Fibroblast of skin of abdomen (primary cell): ENCODE results near the gene NF2. TPM values are rescaled to one million over a fixed set of nuclear protein-coding genes. Genes with fewer than 3 reads are reported as not detected.
A peak's percentile ranks its signal among the peaks of the same experiment; 100 is the strongest.
"Not testable (repeated sequence)": the region's sequence is repeated elsewhere in the genome, so short reads cannot be mapped to it uniquely, and the experiment has no call there.

Experiments used
- DNase-seq: peaks from one replicate; pipeline ENCODE4 v3.0.0-alpha.2; 2013
- polyA plus RNA-seq, 2 experiments: library from polyadenylated mRNA; unstranded; fragments of 120-200 nt; gene quantifications; one replicate each; pipeline ENCODE4 v1.2.1, GENCODE V29; 2013; ENCODE audit not compliant: insufficient read length in 2 of 2

The NF2 gene
- polyA plus RNA-seq (2013, experiment 1 of 2; ENCODE audit: insufficient read length), result 35.1 TPM
- polyA plus RNA-seq (2013, experiment 2 of 2; ENCODE audit: insufficient read length), result 34.5 TPM

DNA sequence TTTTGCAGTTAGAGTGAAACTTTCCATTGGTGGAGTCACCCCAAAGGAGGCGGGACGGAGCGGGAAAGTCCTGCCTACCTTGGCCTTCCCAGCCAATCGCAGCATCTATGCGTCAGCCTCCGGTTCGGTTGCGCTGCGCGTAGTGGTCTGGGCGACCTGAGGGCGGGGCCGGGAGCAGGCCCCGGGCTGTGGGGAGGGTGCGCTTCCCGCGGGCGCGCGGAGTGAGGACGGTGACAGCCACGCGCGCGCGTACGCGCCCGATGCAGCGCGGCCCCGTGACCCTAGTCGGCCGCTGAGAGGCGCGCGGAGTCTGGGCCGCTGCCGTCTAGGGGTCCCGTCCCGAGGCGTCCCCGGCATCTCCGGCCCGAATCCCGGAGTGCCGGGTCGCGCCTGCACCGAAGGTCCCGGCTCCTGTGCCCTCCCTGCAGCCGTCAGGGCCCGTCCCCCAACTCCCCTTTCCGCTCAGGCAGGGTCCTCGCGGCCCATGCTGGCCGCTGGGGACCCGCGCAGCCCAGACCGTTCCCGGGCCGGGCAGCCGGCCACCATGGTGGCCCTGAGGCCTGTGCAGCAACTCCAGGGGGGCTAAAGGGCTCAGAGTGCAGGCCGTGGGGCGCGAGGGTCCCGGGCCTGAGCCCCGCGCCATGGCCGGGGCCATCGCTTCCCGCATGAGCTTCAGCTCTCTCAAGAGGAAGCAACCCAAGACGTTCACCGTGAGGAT is at the start of gene NF2:
Gene NF2 (plus strand): TSS at position 276 of the 718 bp plus-strand sequence. CDS start 366 bp downstream, at position 642.
- DNase-seq, result peak; percentile 99

DNA sequence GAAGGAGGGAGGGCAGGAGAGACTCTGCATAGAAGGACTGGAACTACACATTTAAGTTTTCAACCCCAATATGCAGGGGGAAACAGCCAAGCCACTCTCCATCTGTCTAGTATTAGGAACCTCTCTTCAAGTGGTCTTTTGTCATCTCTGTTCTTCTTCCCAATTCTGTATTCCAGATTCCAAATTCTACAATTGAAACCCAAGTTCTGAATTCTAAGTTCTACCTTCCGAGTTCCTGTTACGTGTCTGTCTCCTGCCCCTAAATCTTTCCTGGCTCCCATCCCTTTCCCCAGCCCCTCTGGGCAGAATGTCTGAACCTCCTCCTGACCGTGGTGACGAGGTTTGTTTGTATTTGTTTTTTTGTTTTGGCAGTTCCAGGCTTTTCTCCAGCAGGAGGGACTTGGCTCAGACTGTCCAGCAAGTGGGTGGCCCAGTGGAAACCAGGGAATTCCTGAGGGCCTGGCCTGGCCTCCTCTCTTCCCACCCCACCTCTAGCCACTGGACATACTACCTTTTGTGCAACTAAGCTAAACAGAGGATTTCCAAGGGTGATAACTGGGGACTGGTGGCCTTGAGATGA is 48.3 kb upstream of the NF2 start:
- DNase-seq, result no peak

DNA sequence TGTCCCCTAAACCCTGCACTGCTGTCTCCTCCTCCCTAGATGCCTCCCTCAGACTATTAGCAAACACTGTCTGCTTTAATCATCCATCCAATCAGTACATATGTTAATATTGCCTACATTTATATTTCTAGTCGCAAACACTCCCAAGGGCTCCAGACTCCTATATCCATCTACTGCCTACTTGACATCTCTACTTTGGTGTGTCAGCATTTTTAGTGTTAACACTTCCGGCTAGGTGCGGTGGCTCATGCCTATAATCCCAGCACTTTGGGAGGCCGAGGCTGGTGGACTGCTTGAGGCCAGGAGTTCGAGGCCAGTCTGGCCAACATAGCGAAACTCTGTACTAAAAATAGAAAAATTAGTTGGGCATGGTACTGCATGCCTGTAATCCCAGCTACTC is 44.4 kb upstream of the NF2 start:
- DNase-seq, result no peak

DNA sequence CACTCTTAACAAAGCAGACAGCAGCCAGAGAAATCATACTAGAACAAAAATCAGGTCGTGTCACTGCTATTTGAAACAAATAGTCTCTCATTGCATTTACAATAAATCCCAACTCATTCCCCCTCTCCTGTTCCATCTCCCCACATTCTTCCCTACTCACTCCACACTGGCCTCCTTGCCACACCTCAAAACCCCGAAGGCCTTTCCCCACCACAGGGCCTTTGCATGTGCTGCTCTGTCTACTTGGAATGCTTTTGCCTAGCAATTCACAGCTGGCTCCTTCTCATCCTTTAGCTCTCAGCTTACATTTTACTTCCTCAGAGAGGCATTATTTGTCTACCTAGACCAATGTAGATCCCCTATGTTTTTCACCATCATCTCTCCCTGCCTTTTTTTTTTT is 43.6 kb upstream of the NF2 start:
- DNase-seq, result no peak

DNA sequence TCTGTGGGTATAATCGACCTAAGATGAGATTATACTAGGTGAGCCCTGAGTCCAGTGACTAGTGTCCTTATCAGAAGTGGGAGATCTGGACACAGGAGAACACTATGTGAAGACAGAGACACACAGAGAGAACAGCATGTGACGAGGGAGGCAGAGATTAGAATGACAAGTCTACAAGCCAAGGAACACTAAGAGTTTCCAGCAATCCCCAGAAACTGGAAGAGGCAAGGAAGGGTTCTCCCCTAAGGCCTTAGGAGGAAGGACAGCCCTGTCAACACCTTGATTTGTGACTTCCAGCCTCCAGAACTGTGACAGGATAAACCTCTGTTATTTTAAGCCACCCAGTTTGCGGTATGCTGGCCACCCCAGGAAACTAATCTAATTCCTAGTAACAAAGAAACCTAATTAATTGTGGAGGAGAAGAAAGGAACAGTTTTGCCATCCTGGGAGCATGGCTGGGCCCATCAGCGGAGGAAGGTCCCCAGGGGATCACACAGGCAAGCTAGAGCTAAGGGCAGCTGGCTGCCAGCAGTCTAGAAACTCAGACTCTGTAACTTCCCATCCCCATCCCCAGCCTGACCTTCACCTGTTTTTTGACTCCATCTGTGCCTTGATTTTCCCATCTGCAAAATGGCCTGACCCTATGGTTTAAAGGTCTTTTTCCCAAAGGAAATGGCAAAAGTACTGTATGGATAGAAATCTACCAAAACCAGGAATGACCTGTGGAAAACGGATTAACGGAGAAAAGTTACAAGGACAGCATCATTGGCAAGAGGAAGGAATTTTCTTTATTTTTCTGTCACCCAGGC is 39.6 kb upstream of the NF2 start:
- DNase-seq, result no peak

DNA sequence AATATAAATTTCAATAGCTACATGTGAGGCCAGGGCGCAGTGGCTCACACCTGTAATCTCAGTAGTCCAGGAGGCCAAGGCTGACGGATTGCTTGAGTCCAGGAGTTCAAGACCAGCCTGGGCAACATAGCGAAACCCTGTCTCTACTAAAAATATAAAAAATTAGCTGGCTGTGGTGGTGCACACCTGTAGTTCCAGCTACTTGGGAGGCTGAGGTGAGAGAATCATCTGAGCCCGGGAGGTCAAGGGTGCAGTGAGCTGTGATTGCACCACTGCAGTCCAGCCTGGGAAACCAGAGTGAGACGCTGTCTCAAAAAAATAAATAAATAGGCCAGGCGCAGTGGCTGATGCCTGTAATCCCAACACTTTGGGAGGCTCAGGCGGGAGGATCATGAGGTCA is 36.9 kb upstream of the NF2 start:
- DNase-seq, result not testable (repeated sequence)

DNA sequence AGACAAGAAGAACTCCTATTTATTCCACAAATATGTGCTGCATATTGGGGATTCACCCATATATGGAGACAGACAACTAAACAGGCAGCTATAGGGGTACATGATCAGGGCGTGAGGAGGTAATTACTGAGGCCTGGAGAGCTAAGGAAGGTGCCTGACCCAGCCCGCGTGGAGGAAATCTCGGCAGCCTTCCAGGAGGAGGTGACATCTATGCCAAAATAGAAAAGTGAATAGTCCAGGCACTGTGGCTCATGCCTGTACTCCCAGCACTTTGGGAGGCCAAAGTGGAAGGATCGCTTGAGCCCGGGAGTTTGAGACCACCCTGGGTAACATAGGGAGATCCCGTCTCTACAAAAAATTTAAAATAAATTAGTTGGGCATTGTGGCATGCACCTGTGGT is 36.1 kb upstream of the NF2 start:
- DNase-seq, result no peak

DNA sequence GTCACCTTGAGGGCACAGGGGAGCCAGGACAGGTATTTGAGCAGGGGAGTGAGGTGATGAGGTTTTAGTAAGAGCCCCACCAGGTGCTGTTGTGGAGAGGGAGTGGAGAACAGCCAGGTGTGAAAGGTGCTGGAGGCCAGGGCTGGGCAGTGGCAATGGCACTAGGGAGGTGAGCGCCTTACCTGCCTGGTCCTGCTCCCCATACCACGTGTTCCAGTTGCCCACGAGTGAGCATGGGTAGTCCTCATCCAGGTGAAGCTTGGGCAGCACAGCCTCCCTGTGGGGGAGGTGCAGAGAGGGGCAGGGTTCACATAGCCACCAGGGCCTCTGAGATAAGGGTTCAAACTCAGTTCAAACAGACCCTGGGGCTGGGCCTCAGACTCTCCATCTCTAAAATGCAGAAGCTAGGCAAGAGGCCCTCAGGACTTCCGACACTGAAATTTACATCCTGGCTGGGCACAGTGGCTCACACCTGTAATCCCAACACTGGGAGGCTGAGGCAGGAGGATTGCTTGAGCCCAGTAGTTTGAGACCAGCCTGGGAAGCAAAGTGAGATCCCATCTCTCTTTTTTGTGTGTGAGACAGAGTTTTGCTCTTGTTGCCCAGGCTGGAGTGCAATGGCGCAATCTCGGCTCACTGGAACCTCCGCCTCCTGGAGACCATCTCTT is 34.3 kb upstream of the NF2 start:
- no peak for DNase-seq

DNA sequence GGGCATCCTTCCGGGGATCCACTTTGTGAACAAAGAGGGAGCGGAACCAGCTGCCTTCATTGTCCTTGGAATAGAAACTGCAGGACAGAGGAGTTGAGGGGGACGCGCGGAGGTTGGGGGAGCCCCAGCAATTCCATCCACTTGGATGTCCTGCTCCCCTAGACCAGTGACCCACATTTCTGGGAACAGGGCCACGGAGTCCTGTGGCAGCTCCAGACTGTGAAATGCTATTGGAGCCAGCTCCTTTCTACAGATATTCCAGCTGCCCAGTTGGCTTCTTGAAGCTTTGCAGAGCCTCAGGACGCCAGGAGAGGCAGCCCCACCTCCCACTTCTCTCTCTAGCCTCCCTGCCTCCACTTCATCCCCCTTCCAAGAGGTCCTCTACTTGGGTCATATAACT is 33.0 kb upstream of the NF2 start:
- no peak for DNase-seq

DNA sequence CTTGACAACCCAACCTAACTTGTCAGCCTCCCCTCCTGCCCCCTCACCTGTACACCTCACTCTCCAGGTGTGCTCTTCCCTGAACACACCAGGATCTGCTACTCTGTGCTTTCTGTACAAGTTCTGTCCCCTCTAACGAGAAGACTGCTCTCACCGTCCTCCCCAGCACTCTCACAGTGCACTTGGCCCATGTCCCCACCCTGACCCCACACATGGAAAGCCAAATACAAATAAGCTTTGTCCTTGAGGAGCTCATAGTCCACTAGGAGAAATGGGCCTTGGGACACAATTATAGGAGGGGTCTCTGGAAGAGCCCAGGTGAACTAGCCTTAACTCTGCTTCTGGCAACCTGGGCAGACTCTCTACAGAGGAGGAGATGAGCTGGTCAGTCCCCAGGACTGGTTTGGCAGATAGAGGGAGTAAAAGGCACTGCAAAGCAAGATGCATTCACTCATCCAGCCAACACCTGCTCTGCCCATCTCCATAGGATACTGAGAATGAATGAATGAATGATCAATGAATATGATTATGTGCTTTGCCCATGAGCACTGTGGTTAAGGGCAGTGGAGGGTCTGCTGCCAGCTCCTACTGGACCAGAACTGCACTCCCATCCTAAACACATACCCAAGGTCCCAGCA is 32.4 kb upstream of the NF2 start:
- no peak for DNase-seq

DNA sequence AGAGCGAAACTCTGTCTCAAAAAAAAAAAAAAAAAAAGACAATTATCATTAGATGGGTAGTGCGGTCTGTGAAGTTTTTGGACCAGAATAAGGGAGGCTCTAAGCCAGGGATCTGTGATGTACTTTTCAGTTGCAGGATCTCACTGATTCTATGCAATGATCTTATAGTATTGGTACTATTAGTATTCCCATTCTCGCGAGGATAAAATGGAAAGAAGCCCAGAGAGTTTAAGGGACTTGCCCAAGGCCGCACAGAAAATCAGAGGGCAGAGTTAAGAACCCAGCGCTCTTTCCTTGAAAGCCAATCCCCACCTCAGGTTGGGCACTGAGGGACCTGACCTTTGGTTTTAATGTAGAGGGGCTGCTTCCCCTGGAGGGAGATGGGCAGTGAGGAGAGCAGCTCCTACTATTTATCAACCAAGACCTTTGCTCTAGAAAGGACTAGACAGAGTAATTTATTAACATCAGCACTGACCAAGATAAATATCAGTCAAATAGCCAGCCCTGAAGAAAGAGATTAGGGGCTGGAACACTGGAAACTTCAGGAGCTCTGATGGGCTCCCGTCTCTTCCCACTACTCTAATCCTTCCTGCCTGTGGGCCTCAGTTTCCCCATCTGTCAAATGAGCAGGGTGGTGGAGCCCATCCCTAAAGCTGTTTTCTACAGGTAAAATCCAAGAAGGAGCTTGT is 28.5 kb upstream of the NF2 start:
- no peak for DNase-seq

DNA sequence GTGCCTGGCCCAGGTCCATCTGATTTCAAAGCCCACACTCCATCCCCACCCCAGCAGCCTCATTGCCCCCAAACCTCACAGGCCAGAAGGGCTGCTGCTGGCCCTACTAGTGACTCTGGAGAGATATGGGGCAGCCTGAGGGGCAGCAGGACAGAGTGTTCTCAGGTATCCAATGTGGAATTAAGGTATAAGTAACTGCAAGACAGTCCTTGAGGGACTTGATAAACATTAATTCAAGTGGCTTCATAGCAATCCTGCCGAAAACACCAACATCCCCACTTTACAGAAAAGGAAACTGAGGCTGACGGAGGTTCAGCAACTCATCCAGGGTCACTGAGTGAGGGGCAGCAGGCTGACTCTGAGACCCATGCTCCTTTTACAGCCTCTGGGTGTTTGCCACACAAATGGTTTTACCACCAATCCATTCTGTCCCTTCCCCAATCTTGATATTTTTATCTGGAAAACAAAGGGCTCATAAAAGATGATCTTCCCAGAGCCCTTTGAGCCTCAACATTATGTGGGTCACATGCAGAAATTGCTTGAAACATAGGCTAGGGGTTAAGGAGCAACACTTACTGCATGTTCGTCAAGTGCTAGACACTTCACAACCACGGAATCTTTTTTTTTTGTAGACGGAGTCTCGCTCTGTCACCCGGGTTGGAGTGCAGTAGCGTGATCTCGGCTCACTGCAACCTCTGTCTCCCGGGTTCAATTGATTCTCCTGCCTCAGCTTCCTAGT is 24.8 kb upstream of the NF2 start:
- DNase-seq, result no peak

DNA sequence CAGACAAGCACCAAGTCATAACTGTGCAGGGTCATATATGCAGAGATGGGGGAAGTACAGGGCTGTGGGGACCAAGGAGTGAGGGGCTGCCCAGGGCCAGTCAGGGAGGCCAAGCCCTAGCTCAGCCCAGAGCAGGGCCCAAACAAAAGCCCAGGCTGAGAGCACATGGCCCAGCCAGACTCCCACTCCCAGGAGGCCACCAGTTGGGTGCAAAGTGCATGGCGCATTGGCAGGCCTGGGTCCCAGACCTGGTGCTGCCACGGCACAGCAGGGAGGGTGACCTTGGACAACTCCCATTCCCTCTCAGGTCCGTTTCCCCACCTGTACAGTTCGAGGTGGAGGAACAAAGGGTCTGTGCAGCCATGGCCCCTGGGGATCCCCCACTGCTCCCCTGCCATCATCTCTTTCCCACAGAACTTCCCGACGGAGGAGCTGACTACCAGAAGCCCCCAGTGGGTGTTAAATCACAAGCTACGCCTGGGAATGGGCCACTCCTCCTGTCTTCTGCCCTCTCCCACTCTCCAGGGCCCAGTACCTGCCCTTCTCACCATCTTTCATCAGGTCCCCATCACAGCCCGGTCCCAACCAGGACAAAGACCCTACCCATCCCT is 23.1 kb upstream of the NF2 start:
- no peak for DNase-seq

DNA sequence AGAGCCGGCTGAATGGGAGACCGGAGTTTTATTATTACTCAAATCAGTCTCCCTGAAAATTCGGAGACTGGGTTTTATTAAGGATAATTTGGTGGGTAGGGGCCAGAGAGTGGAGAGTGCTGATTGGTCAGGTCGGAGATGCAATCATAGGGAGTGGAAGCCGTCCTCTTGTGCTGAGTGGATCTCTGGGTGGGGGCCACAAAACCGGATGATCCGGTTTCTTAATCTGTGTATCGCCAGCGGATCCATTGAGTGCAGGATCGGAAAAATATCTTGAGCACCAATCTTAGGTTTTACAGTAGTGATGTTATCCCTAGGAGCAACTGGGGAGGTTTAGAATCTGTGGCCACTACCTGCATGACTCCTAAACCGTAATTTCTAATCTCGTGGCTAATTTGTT is 21.6 kb upstream of the NF2 start:
- DNase-seq, result no peak

DNA sequence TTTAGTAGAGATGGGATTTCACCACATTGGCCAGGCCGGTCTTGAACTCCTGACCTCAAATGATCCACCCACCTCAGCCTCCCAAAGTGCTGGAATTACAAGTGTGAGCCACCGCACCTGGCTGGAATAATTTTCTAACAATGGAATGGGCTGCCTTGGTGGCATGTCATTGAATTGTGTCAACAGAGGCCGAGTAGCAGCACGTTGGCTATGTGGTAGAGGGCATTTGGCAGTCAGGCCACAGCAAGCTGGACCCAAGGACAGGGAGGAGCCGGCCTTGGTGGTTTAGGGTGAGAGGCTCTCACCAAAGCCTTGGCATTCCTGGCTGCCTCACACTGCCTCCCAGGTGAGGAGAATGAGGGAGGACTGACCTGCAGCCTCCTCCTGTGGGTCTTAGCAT is 18.5 kb upstream of the NF2 start:
- no peak for DNase-seq

DNA sequence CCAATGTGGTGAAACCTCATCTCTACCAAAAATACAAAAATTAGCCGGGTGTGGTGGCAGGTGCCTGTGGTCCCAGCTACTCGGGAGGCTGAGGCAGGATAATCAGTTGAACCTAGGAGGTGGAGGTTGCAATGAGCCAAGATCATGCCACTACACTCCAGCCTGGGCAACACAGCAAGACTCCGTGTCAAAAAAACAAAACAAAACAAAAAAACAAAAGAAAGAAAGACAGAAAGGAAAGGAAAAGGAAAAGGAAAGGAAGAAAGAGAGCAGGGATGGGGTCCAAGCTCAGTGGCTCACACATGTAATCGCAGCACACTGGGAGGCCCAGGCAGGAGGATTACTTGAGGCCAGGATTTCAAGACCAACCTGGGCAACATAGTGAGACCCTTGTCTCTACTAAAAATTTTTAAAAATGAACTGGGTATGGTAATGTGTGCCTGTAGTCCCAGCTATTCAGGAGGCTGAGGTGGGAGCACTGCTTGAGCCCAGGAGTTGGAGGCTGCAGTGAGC is 17.2 kb upstream of the NF2 start:
- not testable (repeated sequence) for DNase-seq

DNA sequence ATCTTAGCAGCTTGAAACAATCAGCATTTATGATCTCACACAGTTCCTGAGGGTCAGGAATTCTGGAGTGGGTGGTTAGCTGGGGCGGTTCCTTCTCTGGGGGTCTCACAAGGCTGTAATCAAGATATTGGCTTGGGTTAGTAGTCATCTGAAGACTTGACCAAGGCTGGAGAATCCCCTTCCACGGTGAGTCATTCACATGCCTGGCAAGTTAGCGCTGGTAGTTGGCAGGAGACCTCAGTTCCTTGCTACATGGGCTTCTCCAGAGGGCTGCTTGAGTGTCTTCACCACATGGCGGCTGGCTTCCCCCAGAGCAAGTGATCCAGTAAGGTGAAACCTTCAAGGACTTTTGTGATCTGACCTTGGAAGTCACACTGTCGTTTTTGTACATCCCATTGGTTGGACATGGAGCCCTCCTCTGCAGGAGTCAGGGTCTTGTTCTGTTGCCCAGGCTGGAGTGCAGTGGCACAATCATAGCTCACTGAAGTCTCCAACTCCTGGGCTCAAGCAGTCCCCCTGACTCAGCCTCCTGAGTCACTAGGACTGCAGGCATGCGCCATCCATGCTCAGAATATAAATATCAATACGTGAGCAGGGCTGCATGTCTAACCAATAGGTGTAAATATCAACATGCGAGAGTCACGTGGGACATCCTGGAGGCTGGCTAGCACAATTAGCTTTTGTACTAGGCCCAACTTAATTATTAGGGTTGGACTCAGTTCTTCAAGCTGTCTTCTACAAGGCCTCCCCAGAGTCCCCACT is 15.3 kb upstream of the NF2 start:
- DNase-seq, result peak; percentile 79

DNA sequence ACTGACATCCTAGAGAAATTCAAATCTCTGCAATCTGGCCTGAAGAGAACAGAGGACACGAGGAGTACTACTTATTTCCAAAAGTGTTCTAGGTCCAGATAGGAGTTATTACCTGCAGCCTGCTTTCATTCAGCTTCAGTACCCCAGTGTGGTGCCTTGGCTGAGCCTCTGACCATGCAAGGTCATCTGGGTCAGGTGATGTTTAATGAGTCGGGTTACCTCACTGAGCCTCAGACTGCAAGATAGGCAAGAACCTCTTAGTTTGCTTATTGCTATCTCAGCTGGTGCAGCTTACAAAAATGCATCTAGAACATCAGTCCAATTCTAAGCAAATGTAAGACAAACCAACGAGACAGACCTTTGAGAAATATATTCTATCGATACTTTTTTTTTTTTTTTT is 9.5 kb upstream of the NF2 start:
- DNase-seq, result no peak

DNA sequence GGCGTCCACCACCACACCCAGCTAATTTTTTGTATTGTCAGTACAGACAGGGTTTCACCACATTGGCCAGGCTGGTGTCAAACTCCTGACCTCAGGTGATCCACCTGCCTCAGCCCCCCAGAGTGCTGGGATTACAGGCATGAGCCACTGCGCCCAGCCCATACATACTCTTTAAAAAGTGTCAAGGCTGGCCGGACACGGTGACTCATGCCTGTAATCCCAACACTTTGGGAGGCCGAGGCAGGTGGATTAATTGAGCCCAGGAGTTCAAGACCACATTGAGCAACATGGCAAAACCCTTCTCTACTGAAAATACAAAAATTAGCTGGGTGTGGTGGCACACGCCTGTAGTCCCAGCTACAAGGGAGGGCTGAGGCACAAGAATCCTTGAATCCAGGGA is 9.0 kb upstream of the NF2 start:
- DNase-seq, result not testable (repeated sequence)

DNA sequence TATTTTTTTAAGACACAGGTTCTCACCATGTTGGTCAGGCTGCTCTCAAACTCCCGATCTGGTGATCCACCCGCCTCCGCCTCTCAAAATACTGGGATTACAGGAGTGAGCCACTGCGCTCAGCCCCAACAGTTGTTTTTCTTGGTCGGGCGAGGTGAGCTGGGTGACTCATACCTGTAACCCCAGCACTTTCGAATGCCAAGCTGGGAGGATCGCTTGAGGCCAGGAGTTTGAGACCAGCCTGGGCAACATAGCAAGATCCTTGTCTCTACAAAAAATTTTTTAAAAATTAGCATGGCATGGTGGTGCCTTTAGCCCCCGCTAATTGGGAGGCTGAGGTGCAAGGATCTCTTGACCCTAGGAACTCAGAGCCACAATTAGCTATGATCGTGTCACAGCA is 7.0 kb upstream of the NF2 start:
- DNase-seq, result no peak
